SK-N-SH treated with all-trans-retinoic acid at 6 μM for 48 hours (cell line): ENCODE data around the gene CHRNB2.
"Not testable (repeated sequence)": the region's sequence is repeated elsewhere in the genome, so short reads cannot be mapped to it uniquely, and the experiment has no call there.

Experiments used
- ZFP3 ChIP-seq: fragments of 250-450 bp; sonication (Bioruptor Pico); IDR thresholded peaks from 2 replicates; pipeline ENCODE4 v1.5.0; 2020; ENCODE audit warnings: mild to moderate bottlenecking, moderate library complexity
- ZNF8 ChIP-seq: fragments of 450-650 bp; formaldehyde crosslinking; IDR thresholded peaks from 2 replicates; pipeline ENCODE4 v1.5.0; 2020; ENCODE audit warnings: mild to moderate bottlenecking, moderate library complexity

DNA sequence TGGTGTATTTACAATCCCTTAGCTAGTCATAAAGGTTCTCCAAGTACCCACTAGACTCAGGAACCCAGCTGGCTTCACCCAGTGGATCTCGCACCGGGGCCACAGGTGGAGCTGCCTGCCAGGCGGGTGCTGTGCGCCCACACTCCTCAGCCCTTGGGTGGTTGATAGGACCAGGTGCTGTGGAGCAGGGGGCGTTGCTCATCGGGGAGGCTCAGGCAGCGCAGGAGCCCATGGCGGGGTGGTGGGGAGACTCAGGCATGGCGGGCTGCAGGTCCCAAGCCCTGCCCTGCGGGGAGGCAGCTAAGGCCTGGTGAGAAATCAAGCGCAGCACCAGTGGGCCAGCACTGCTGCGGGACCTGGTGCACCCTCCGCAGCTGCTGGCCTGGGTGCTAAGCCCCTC lies 35.6 kb upstream of the CHRNB2 start:
- TF ChIP-seq ZFP3 (CRISPR knock-in tag); ZNF8: not testable (repeated sequence)
